Transverse colon (tissue), 3 donors: ENCODE results near the gene ZSWIM7.

Source experiments
- CTCF ChIP-seq, 5 experiments: fragments of 200-600 bp in 3 of 5; fragments of 450-650 bp in 2 of 5; sonication (generic) in 3 of 5; IDR thresholded peaks; 1 replicate in 2 of 5; 2 replicates in 3 of 5; pipeline ENCODE4 v1.5.1; 2016 to 2017; ENCODE audit warnings: antibody characterized with exemption in 5 of 5, inconsistent platforms in 3 of 5, mild to moderate bottlenecking in 2 of 5, moderate library complexity in 1 of 5
- POLR2A ChIP-seq: fragments of 450-650 bp; IDR thresholded peaks from one replicate; pipeline ENCODE4 v1.6.1; 2016; ENCODE audit warnings: antibody characterized with exemption, mild to moderate bottlenecking, moderate library complexity

GRCh38 chr17:15973016-15973415 lies 26.5 kb downstream of the ZSWIM7 start:
- TF ChIP-seq POLR2A (no peak), CTCF (IDR thresholded peaks at IDR 0.05) (no peak)
